HepG2 (cell line): ENCODE data around the gene POC1A. TPM values are rescaled to one million over a fixed set of nuclear protein-coding genes. Genes with fewer than 3 reads are reported as not detected.

Source experiments
- ATAC-seq: fragments of 200-7000 bp; cut with Tn5 transposase; 3 replicates; pipeline ENCODE4 v1.9.1; 2020; ENCODE audit warnings: mild to moderate bottlenecking, moderate library complexity
- BruUV-seq: library from RNA; stranded (reverse); fragments of 400-500 nt; replicated peaks from 2 replicates; lab custom pipeline; 2021; lab: Mats Ljungman, UMichigan
- CTCF ChIA-PET: fragments of 300-600 bp; formaldehyde crosslinking; extraction: SDS; loops from one replicate; lab custom pipeline; 2021; ENCODE audit warnings: low total read pairs, inconsistent platforms, low intra/inter-chr PET ratio; lab: Yijun Ruan, JAX
- POLR2A ChIA-PET: fragments of 350-600 bp; sonication (Branson Sonifier 250); formaldehyde crosslinking; loops from one replicate; lab custom pipeline; 2020; ENCODE audit warnings: antibody characterized with exemption, inconsistent platforms; lab: Yijun Ruan, JAX
- DNase-seq: peaks from one replicate; pipeline ENCODE4 v3.0.0-alpha.2; 2015; ENCODE audit warnings: low spot score
- FAIRE-seq: peaks from 3 replicates; lab custom pipeline; 2011; peaks lifted over from hg19 to GRCh38; lab: Jason Lieb, UNC
- H2AFZ ChIP-seq: one replicate; pipeline ENCODE4 v1.6.1; 2011; ENCODE audit warnings: low read length, inconsistent platforms
- H3K27ac ChIP-seq: fragments of 300-600 bp; 3 replicates; pipeline ENCODE4 v1.8.0; 2011; ENCODE audit warnings: mixed run types, mild to moderate bottlenecking, mixed read lengths, low read length, inconsistent platforms; ENCODE audit not compliant: insufficient read depth; ENCODE audit errors: extremely low read length
- H3K27me3 ChIP-seq, 2 experiments: fragments of 200-600 bp in 1 of 2; 2 replicates in 1 of 2; 3 replicates in 1 of 2; pipeline versions ENCODE4 v1.6.0 to v1.8.0; 2011; ENCODE audit warnings: low read length in 2 of 2, mild to moderate bottlenecking in 2 of 2, moderate library complexity in 2 of 2, inconsistent platforms in 1 of 2; ENCODE audit not compliant: insufficient read depth in 2 of 2, control insufficient read depth in 1 of 2
- H3K36me3 ChIP-seq, 2 experiments: fragments of 200-600 bp in 1 of 2; replicated peaks in 1 of 2; 2 replicates in 1 of 2; 3 replicates in 1 of 2; pipeline versions ENCODE4 v1.5.1 to v1.8.0; 2011; ENCODE audit warnings: low read length in 2 of 2, inconsistent platforms in 1 of 2; ENCODE audit not compliant: insufficient read depth in 2 of 2, control insufficient read depth in 1 of 2
- H3K4me1 ChIP-seq: 2 replicates; pipeline ENCODE4 v1.5.1; 2012; ENCODE audit warnings: low read length, inconsistent platforms; ENCODE audit not compliant: insufficient read depth
- H3K4me2 ChIP-seq: 2 replicates; pipeline ENCODE4 v1.6.0; 2011; ENCODE audit warnings: low read depth, low read length, inconsistent platforms
- H3K4me3 ChIP-seq, 3 experiments: fragments of 200-600 bp in 1 of 3; sonication (generic), shearing (Covaris generic) in 1 of 3; replicated peaks in 1 of 3; 2 replicates each; pipeline ENCODE4 v1.5.1; 2011 to 2016; ENCODE audit warnings: low read length in 3 of 3, inconsistent platforms in 2 of 3, low read depth in 2 of 3, mild to moderate bottlenecking in 2 of 3, control low read depth in 1 of 3, mixed read lengths in 1 of 3; ENCODE audit not compliant: insufficient read depth in 1 of 3
- H3K79me2 ChIP-seq: one replicate; pipeline ENCODE4 v1.6.1; 2011; ENCODE audit warnings: low read length, inconsistent platforms; ENCODE audit not compliant: insufficient read depth
- H3K9ac ChIP-seq: 2 replicates; pipeline ENCODE4 v1.6.0; 2011; ENCODE audit warnings: mild to moderate bottlenecking, low read depth, low read length, inconsistent platforms; ENCODE audit not compliant: insufficient read depth
- H3K9me3 ChIP-seq: 2 replicates; pipeline ENCODE4 v1.5.1; 2012; ENCODE audit warnings: mild to moderate bottlenecking, low read length
- H4K20me1 ChIP-seq: 2 replicates; pipeline ENCODE4 v1.6.0; 2011; ENCODE audit warnings: inconsistent platforms, mild to moderate bottlenecking, low read length, moderate library complexity; ENCODE audit not compliant: insufficient read depth
- GABPA ChIP-seq, 2 experiments: IDR thresholded peaks; 2 replicates each; pipeline ENCODE4 v1.6.1; 2011 to 2016; ENCODE audit warnings: low read depth in 2 of 2, low read length in 1 of 2, missing biosample characterization in 1 of 2, missing genetic modification characterization in 1 of 2
- JUND ChIP-seq: sonication (generic); formaldehyde crosslinking; IDR thresholded peaks from 2 replicates; pipeline ENCODE4 v1.8.0; 2022; ENCODE audit warnings: mild to moderate bottlenecking, missing genetic modification reagents
- SMYD3 ChIP-seq: sonication (generic); formaldehyde crosslinking; IDR thresholded peaks from 2 replicates; pipeline ENCODE4 v1.8.1; 2023; ENCODE audit warnings: mild to moderate bottlenecking, missing genetic modification reagents
- U2AF1 ChIP-seq: fragments of 200-400 bp; formaldehyde crosslinking; optimal IDR thresholded peaks from 2 replicates; pipeline ENCODE3; 2017; ENCODE audit warnings: mild to moderate bottlenecking, low read depth, low read length
- ZNF232 ChIP-seq: sonication (generic); formaldehyde crosslinking; IDR thresholded peaks from 2 replicates; pipeline ENCODE4 v1.4.0; 2020; ENCODE audit warnings: missing genetic modification reagents, borderline replicate concordance
- ZNF501 ChIP-seq: sonication (generic); formaldehyde crosslinking; IDR thresholded peaks from 2 replicates; pipeline ENCODE4 v1.5.1; 2020; ENCODE audit warnings: mild to moderate bottlenecking, moderate library complexity, missing genetic modification reagents
- ZNF558 ChIP-seq: sonication (generic); formaldehyde crosslinking; IDR thresholded peaks from 2 replicates; pipeline ENCODE4 v1.9.0; 2022; ENCODE audit warnings: mild to moderate bottlenecking, missing genetic modification reagents, borderline replicate concordance
- ZNF746 ChIP-seq: sonication (generic); formaldehyde crosslinking; IDR thresholded peaks from 2 replicates; pipeline ENCODE4 v1.8.0; 2022; ENCODE audit warnings: mild to moderate bottlenecking, missing genetic modification reagents
- ZSCAN20 ChIP-seq: sonication (generic); formaldehyde crosslinking; IDR thresholded peaks from 2 replicates; pipeline ENCODE4 v1.4.0; 2020; ENCODE audit warnings: missing genetic modification reagents, mild to moderate bottlenecking, borderline replicate concordance
- ZZZ3 ChIP-seq: sonication (generic); formaldehyde crosslinking; IDR thresholded peaks from 2 replicates; pipeline ENCODE4 v1.4.0; 2020; ENCODE audit warnings: missing genetic modification reagents, mild to moderate bottlenecking, borderline replicate concordance
- WGBS: methylation state at CpG from one replicate; pipeline ENCODE4 v1.1.6; 2017; ENCODE audit warnings: low lambda C conversion rate; 5-methylcytosine and 5-hydroxymethylcytosine counted together
- in situ Hi-C: cut with HindIII; loops from 2 replicates; pipeline ENCODE4 v1.10.0; 2017; ENCODE audit warnings: low pct_unique_long_range_greater_than_20kb; ENCODE audit not compliant: extremely low pct_ligation_motif_present
- intact Hi-C: fragments of 100-400 bp; cut with micrococcal nuclease; formaldehyde crosslinking; loops from one replicate; pipeline ENCODE4 v1.10.0; 2022; ENCODE audit not compliant: unreplicated experiment
- polyA plus RNA-seq, 8 experiments: library from polyadenylated mRNA; depleted of rRNA in 3 of 8; stranded (reverse) in 7 of 8; unstranded in 1 of 8; fragments of >200 nt; fragmentation: Illumina TruSeq in 4 of 8; extraction: Trizol in 4 of 8; gene quantifications; 2 replicates each; pipeline versions ENCODE4 v1.2.1 to v1.2.3, GENCODE V29; 2011 to 2016; ENCODE audit warnings: low read depth in 4 of 8, missing spikeins in 1 of 8, mixed read lengths in 1 of 8; ENCODE audit not compliant: insufficient read depth in 1 of 8
- total RNA-seq, 5 experiments: library from RNA; depleted of rRNA; stranded (reverse); fragments of >200 nt; fragmentation: Illumina TruSeq; extraction: Trizol; gene quantifications; 2 replicates each; pipeline ENCODE4 v1.2.3, GENCODE V29; 2016; ENCODE audit warnings: low read depth in 1 of 5

POC1A gene
- total and polyA plus RNA-seq, 2 of the 13 experiments (the other 11 are each of a cell fraction or from before 2014, with no cell fraction given): 14.6 to 20.0 TPM

DNA sequence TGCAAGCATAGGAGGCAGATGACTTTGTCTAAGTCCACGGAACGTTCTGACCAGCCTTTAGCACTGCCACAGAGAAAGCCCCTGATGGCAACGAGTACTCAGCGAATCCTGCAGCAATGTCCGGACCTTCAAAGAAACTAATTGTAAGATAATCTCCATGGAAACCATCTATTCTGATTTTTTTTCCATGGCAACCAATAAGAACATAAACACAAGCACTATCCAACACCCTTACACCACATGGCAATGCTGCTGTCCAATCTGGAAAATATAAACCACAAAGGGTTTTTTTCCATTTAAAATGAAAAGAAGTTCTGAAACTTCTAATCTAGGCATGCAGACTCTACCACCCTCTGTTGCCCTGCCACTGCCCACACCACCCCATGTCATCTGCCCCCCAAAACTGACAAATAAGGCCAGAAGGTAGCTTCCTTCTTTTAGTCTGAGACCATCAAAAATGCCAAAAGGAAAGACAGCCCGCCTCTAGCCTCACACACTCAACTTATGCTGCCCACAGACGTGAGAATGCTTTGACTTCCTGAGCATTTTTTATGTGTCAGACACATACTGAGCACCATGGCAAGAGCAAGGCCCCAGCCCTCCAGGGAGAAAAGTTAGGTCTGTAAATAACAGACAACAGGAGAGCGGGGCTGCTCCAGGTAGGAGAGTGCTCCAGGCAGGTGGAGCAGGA is 44.5 kb downstream of the POC1A start:
- FAIRE-seq: no peak
- no peaks in the 10 kb centered on the region for H3K4me1 ChIP-seq
- POLR2A ChIA-PET: no interaction called here
- WGBS: 92% methylated on average over 6 of the region's 8 CpGs
- H3K36me3 ChIP-seq: peaks cover 6 to 25% of the 10 kb centered on the region in 2 experiments; a peak in 3 of 5 replicates
- ATAC-seq: no peak
- H3K4me2 ChIP-seq: no peak overlapping the region
- no peak for DNase-seq
- intact Hi-C loops: no loop called here
- H3K9ac ChIP-seq: no peak overlapping the region
- H3K27ac ChIP-seq: no peak overlapping the region
- in situ Hi-C loops: no loop called here
- H3K9me3 ChIP-seq: no peaks in the 10 kb centered on the region
- H3K4me3 ChIP-seq: no peak overlapping the region
- H3K79me2 ChIP-seq: no peaks in the 10 kb centered on the region
- no peak for TF ChIP-seq SMYD3 (CRISPR knock-in tag)
- TF ChIP-seq ZZZ3 (CRISPR knock-in tag): no peak
- no peak for TF ChIP-seq ZNF232 (CRISPR knock-in tag)
- TF ChIP-seq ZNF501 (CRISPR knock-in tag): no peak
- no peak for TF ChIP-seq ZSCAN20 (CRISPR knock-in tag)
- TF ChIP-seq, all 625 proteins: peak for 0
- Histone ChIP-seq H2AFZ (no peak overlapping the region), H4K20me1 (no peaks in the 10 kb centered on the region), H3K27me3 (no peaks in the 10 kb centered on the region)
- BruUV-seq: no TSS peak
- CTCF ChIA-PET: no interaction called here

DNA sequence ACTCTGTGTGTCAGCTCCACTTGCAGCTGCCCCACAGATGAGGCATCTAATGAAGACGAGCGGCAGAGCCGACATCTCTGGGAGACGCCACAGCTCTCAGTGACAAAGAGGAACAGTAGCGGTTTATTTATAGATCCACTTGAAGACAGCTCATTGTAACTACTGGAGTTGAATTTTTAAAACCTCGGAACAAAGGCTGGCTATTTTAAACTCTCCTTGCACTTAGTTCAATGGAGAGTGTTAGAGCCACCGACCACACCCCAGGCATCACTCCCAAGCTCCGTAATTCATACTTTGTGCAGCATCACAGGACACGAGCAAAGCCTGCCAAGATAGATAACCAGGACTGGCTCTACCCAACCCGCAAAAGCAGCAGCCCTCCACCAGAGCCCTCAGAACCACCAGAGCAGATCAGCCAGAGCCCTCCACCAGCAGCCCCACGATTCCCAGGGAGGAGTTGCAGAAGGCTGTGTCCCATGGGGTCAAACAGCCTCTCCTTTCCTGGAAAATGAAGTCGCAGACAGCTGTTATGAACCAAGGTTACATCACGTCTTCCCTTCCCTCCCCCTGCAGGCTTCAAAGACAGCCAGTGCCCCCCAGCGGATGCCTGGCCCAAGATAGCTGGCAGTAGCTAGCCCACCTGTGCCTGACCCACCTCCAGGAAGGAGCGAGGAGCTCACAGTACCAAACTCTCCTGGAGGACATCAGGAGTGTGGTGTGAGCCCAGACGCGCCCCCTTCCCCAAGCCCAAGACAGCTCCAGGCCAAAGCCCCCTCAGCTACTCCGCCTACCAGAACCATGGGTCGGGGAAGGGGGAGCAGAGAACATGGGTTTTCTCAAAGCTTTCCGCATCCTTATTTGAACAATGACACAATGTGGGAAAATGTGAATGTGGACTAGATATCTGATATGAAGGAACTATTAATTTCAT is 45.7 kb downstream of the POC1A start:
- no TSS peak for BruUV-seq
- Histone ChIP-seq H3K4me3 (no peak overlapping the region), H3K27me3 (no peaks in the 10 kb centered on the region), H3K79me2 (no peaks in the 10 kb centered on the region), H3K4me2 (no peak overlapping the region), H3K4me1 (no peaks in the 10 kb centered on the region), H4K20me1 (no peaks in the 10 kb centered on the region), H3K9ac (no peak overlapping the region), H3K27ac (no peak overlapping the region), H3K36me3 (peaks cover 3 to 21% of the 10 kb centered on the region in 2 experiments; a peak in 3 of 5 replicates), H3K9me3 (no peaks in the 10 kb centered on the region), H2AFZ (no peak overlapping the region)
- 98% methylated on average over 15 of the region's 20 CpGs for WGBS
- no peak for DNase-seq
- ATAC-seq: no peak
- in situ Hi-C loops: no loop called here
- FAIRE-seq: no peak
- intact Hi-C loops: no loop called here
- CTCF ChIA-PET: no interaction called here
- POLR2A ChIA-PET: no interaction called here
- no peak for TF ChIP-seq ZNF558
- no peak for TF ChIP-seq U2AF1
- no peak for TF ChIP-seq GABPA (IDR thresholded peaks at IDR 0.05; ENCODE audit: low read depth, low read length)
- TF ChIP-seq GABPA (CRISPR knock-in tag; IDR thresholded peaks at IDR 0.05; ENCODE audit: low read depth): no peak
- TF ChIP-seq ZNF746 (CRISPR knock-in tag): no peak
- TF ChIP-seq JUND: no peak
